HUES6 (cell line): ENCODE measurements around the gene EFNA1.

Experiments
- H3K27ac ChIP-seq: 2 replicates; pipeline ENCODE4 v1.7.0; 2013; ENCODE audit warnings: low read depth, mild to moderate bottlenecking, low read length, inconsistent platforms
- H3K27me3 ChIP-seq: 2 replicates; pipeline ENCODE4 v1.6.1; 2013; ENCODE audit warnings: low read length; ENCODE audit not compliant: control insufficient read depth, insufficient read depth
- H3K36me3 ChIP-seq: 2 replicates; pipeline ENCODE4 v1.6.1; 2013; ENCODE audit warnings: low read length; ENCODE audit not compliant: control insufficient read depth, insufficient read depth
- H3K4me1 ChIP-seq: 2 replicates; pipeline ENCODE4 v1.6.1; 2013; ENCODE audit warnings: low read length; ENCODE audit not compliant: control insufficient read depth, insufficient read depth
- H3K4me3 ChIP-seq: 2 replicates; pipeline ENCODE4 v1.5.1; 2013; ENCODE audit warnings: low read depth, low read length
- H3K9ac ChIP-seq: one replicate; pipeline ENCODE4 v1.6.1; 2013; ENCODE audit warnings: mild to moderate bottlenecking, low read length
- H3K9me3 ChIP-seq: 2 replicates; pipeline ENCODE4 v1.6.1; 2013; ENCODE audit warnings: low read depth, low read length; ENCODE audit not compliant: control insufficient read depth, insufficient read depth

The EFNA1 gene

DNA sequence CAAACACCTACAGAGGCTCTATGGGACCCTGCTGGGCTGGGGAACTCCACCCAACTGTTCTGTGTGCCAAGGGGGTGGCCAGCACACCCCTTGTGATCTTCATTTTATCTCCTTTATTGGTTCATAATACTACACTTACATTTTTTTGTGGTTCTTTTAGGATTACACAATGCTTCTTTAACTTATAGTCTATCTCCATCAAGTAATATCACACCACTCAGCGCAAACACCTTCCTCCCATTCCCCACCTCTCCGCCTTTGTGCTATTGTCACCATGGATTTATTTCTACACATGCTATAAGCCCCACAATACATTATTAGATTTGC lies 33.1 kb upstream of the EFNA1 start:
- Histone ChIP-seq H3K4me3 (no peak overlapping the region), H3K4me1 (peaks cover 14% of the 10 kb centered on the region), H3K27me3 (peaks cover 17% of the 10 kb centered on the region), H3K36me3 (no peaks in the 10 kb centered on the region), H3K9me3 (no peaks in the 10 kb centered on the region), H3K27ac (no peak overlapping the region), H3K9ac (no peak overlapping the region)

DNA sequence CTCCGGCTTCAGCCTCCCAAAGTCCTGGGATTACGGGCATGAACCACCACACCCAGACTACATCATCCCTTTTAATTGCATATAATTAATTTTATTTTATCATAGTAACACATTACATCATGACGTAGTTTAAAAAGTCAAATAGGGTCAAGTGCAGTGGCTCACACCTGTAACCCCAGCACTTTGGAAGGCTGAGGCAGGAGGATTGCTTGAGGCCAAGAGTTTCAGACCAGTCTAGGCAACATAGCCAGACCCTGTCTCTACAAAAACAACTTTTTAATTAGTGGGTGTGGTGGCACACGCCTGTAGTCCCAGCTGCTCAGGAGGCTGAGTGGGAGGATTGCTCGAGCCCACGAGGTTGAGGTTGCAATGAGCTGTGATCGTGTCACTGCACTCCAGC lies 28.3 kb upstream of the EFNA1 start:
- H3K9me3 ChIP-seq = no peaks in the 10 kb centered on the region
- H3K36me3 ChIP-seq = no peaks in the 10 kb centered on the region
- peaks cover 3% of the 10 kb centered on the region; the same call in 1 of the 2 replicates for H3K27me3 ChIP-seq
- no peak overlapping the region for H3K27ac ChIP-seq
- no peak overlapping the region for H3K9ac ChIP-seq
- H3K4me3 ChIP-seq = no peak overlapping the region
- no peaks in the 10 kb centered on the region for H3K4me1 ChIP-seq

- no peak overlapping the region for H3K27ac ChIP-seq
- no peaks in the 10 kb centered on the region for H3K4me1 ChIP-seq
- H3K9ac ChIP-seq = no peak overlapping the region
Measured at GRCh38 chr1:155103325-155103724, 24.4 kb upstream of the EFNA1 start.

DNA sequence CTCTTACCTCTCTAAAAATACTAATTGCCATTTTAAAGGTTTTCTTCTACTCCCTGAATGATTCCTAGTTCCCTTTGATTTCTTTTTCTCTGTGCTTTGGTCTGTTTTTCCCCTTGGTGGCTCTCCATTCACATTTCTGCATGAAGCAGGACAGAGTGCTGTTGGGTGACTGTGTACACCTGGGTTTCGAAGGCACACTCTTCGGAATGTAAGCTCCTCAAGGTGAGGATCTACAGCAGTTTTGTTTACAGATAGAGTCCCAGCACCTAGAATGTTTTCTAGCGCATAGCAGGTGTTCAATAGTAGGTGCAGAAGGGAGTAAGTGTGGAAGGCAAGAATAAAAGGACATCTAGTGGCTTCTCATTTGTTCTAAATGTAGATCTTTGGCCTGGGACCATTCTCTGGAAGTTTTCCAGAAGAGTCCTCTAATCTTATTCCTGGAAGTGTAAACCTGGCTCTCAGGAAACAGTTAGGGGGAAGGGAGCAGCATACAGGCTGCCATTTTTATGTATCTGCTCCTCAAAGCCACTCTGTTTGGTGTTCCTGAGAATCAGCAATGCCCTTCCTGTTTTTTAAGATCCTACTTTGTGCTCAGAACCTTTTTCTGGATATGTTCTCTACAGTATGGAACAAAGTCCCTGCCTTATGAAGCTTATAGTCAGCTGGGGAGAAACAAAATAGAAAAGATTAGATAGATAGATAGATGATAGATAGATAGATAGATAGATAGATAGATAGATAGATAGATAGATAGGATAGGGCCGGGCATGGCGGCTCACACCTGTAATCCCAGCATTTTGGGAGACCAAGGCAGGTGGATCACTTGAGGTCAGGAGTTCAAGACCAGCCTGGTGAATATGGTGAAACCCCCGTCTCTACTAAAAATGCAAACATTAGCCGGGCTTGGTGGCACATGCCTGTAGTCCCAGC lies 22.8 kb upstream of the EFNA1 start:
- H3K4me1 ChIP-seq = no peaks in the 10 kb centered on the region
- H3K9ac ChIP-seq = no peak overlapping the region
- no peak overlapping the region for H3K27ac ChIP-seq
- H3K27me3 ChIP-seq = no peaks in the 10 kb centered on the region; the same call in 1 of the 2 replicates
- H3K9me3 ChIP-seq = no peaks in the 10 kb centered on the region
- H3K36me3 ChIP-seq = no peaks in the 10 kb centered on the region
- H3K4me3 ChIP-seq = no peak overlapping the region

More at GRCh38 chr1:155103325-155103724, 24.4 kb upstream of the EFNA1 start:
- no peaks in the 10 kb centered on the region for H3K36me3 ChIP-seq
- H3K4me3 ChIP-seq = no peak overlapping the region
- H3K27me3 ChIP-seq = no peaks in the 10 kb centered on the region; the same call in 1 of the 2 replicates
- H3K9me3 ChIP-seq = no peaks in the 10 kb centered on the region

- no peak overlapping the region for H3K9ac ChIP-seq
Measured at GRCh38 chr1:155105604-155106011, 22.1 kb upstream of the EFNA1 start.

GRCh38 chr1:155106862-155107261 lies 20.8 kb upstream of the EFNA1 start:
- Histone ChIP-seq H3K36me3 (no peaks in the 10 kb centered on the region), H3K4me3 (no peak overlapping the region), H3K27ac (no peak overlapping the region), H3K9me3 (no peaks in the 10 kb centered on the region), H3K4me1 (peaks cover under 1% of the 10 kb centered on the region), H3K9ac (no peak overlapping the region), H3K27me3 (no peaks in the 10 kb centered on the region; the same call in 1 of the 2 replicates)

More at GRCh38 chr1:155105604-155106011, 22.1 kb upstream of the EFNA1 start:
- no peaks in the 10 kb centered on the region for H3K36me3 ChIP-seq
- H3K27me3 ChIP-seq = no peaks in the 10 kb centered on the region; the same call in 1 of the 2 replicates
- H3K4me1 ChIP-seq = no peaks in the 10 kb centered on the region
- H3K27ac ChIP-seq = no peak overlapping the region
- no peak overlapping the region for H3K4me3 ChIP-seq
- H3K9me3 ChIP-seq = no peaks in the 10 kb centered on the region

GRCh38 chr1:155107309-155108264 lies 20.1 kb upstream of the EFNA1 start:
- no peak overlapping the region for H3K4me3 ChIP-seq
- H3K36me3 ChIP-seq = no peaks in the 10 kb centered on the region
- H3K9ac ChIP-seq = no peak overlapping the region
- no peaks in the 10 kb centered on the region for H3K9me3 ChIP-seq
- H3K27me3 ChIP-seq = no peaks in the 10 kb centered on the region; the same call in 1 of the 2 replicates
- peaks cover 5% of the 10 kb centered on the region for H3K4me1 ChIP-seq
- no peak overlapping the region for H3K27ac ChIP-seq

- H3K27me3 ChIP-seq = no peaks in the 10 kb centered on the region; the same call in 1 of the 2 replicates
- H3K9ac ChIP-seq = no peak overlapping the region
- H3K9me3 ChIP-seq = no peaks in the 10 kb centered on the region
- H3K4me3 ChIP-seq = no peak overlapping the region
- H3K4me1 ChIP-seq = peaks cover 5% of the 10 kb centered on the region
- H3K36me3 ChIP-seq = no peaks in the 10 kb centered on the region
- H3K27ac ChIP-seq = no peak overlapping the region
Measured at GRCh38 chr1:155108296-155108695, 19.4 kb upstream of the EFNA1 start.

DNA sequence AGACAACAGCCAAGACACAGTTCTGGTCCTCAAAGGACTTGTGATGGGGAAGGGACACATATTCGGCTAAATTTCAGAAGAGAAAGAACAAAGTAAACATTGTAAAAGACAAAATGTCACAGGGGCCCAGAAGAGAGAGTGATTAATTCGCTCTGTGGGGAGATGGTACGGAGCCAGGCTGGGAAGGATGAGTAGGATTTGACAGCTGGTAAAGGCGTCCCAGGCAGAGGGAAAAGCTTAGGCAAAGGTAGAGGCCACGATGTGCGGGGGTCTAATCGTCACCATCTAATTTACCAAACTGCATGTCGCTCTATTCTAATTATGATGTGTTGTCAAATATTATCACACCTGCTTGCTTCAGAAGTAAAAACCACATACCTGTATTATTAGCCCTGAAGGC lies 17.3 kb upstream of the EFNA1 start:
- Histone ChIP-seq H3K27ac (no peak overlapping the region), H3K36me3 (no peaks in the 10 kb centered on the region), H3K4me3 (no peak overlapping the region), H3K9ac (no peak overlapping the region), H3K4me1 (peaks cover 5% of the 10 kb centered on the region), H3K9me3 (no peaks in the 10 kb centered on the region), H3K27me3 (no peaks in the 10 kb centered on the region; the same call in 1 of the 2 replicates)

DNA sequence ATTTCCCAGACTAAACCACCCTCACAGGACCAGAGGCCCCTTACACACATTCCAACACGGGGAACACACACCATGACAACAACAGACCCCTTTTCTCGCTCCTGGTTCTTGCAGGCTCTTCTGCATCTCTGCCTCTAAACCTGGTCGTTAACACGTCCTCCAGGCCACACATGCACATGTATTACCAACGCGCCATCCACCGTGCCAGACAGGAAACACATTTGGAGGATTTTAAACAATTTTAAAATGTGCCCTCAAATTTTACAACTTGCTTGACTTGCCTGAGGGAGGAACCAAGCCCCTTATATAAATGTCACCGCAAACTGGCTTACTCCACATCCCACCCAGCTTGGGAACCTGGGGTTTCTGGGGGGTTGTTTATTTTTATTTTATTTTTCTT lies 16.9 kb upstream of the EFNA1 start:
- Histone ChIP-seq H3K27ac (no peak overlapping the region), H3K4me3 (no peak overlapping the region), H3K4me1 (peaks cover 5% of the 10 kb centered on the region), H3K9ac (no peak overlapping the region), H3K36me3 (no peaks in the 10 kb centered on the region), H3K27me3 (no peaks in the 10 kb centered on the region), H3K9me3 (no peaks in the 10 kb centered on the region)
